Karpas-422 (cell line): ENCODE measurements around the gene FLT3LG. TPM values are rescaled to one million over a fixed set of nuclear protein-coding genes. Genes with fewer than 3 reads are reported as not detected.

Experiments
- DNase-seq: peaks from one replicate; pipeline ENCODE4 v3.0.0-alpha.2; 2015
- H2AFZ ChIP-seq: fragments of 200-600 bp; sonication (generic); 2 replicates; pipeline ENCODE4 v1.6.1; 2014; ENCODE audit warnings: antibody characterized with exemption, low read length, mixed read lengths
- H3K27ac ChIP-seq: fragments of 200-600 bp; sonication (generic); 2 replicates; pipeline ENCODE4 v1.5.1; 2014; ENCODE audit warnings: mild to moderate bottlenecking, low read length, moderate library complexity
- H3K27me3 ChIP-seq: fragments of 200-600 bp; sonication (generic); 2 replicates; pipeline ENCODE4 v1.6.1; 2014; ENCODE audit warnings: low read length, mixed read lengths
- H3K36me3 ChIP-seq: fragments of 200-600 bp; sonication (generic); 2 replicates; pipeline ENCODE4 v1.6.1; 2014; ENCODE audit warnings: low read length, mixed read lengths; ENCODE audit not compliant: insufficient read depth
- H3K4me1 ChIP-seq: fragments of 200-600 bp; sonication (generic); 2 replicates; pipeline ENCODE4 v1.6.1; 2014; ENCODE audit warnings: mild to moderate bottlenecking, low read length, mixed read lengths
- H3K4me2 ChIP-seq: fragments of 200-600 bp; sonication (generic); 2 replicates; pipeline ENCODE4 v1.6.1; 2014; ENCODE audit warnings: low read length, low read depth, mild to moderate bottlenecking; ENCODE audit not compliant: poor library complexity, severe bottlenecking
- H3K4me3 ChIP-seq: fragments of 200-600 bp; sonication (generic); 2 replicates; pipeline ENCODE4 v1.5.1; 2014; ENCODE audit warnings: mild to moderate bottlenecking, antibody characterized with exemption, low read length, mixed read lengths
- H3K79me2 ChIP-seq: fragments of 200-600 bp; sonication (generic); 2 replicates; pipeline ENCODE4 v1.6.1; 2014; ENCODE audit warnings: mild to moderate bottlenecking, low read length, mixed read lengths
- H3K9ac ChIP-seq: fragments of 200-600 bp; sonication (generic); 2 replicates; pipeline ENCODE4 v1.6.0; 2014; ENCODE audit warnings: low read length
- H3K9me2 ChIP-seq: fragments of 200-600 bp; sonication (generic), shearing (Covaris generic); replicated peaks from 2 replicates; pipeline ENCODE4 v1.6.0; 2014; ENCODE audit warnings: mild to moderate bottlenecking, low read length, moderate library complexity; ENCODE audit not compliant: insufficient read depth
- H3K9me3 ChIP-seq: fragments of 300-700, 200-600 bp; sonication (generic); 2 replicates; pipeline ENCODE4 v1.6.1; 2014; ENCODE audit warnings: low read length, mixed read lengths
- H4K20me1 ChIP-seq: fragments of 200-600 bp; sonication (generic); 2 replicates; pipeline ENCODE4 v1.6.1; 2014; ENCODE audit warnings: mild to moderate bottlenecking, antibody characterized with exemption, low read length, low read depth; ENCODE audit not compliant: insufficient read depth
- total RNA-seq: library from RNA; depleted of rRNA; stranded (reverse); fragments of >200 nt; shearing (Covaris generic); gene quantifications from 2 replicates; pipeline ENCODE4 v1.2.3, GENCODE V29; 2014; ENCODE audit warnings: low replicate concordance

FLT3LG gene
- total RNA-seq, 1 experiment from 2014 or later = 18.8 TPM

DNA sequence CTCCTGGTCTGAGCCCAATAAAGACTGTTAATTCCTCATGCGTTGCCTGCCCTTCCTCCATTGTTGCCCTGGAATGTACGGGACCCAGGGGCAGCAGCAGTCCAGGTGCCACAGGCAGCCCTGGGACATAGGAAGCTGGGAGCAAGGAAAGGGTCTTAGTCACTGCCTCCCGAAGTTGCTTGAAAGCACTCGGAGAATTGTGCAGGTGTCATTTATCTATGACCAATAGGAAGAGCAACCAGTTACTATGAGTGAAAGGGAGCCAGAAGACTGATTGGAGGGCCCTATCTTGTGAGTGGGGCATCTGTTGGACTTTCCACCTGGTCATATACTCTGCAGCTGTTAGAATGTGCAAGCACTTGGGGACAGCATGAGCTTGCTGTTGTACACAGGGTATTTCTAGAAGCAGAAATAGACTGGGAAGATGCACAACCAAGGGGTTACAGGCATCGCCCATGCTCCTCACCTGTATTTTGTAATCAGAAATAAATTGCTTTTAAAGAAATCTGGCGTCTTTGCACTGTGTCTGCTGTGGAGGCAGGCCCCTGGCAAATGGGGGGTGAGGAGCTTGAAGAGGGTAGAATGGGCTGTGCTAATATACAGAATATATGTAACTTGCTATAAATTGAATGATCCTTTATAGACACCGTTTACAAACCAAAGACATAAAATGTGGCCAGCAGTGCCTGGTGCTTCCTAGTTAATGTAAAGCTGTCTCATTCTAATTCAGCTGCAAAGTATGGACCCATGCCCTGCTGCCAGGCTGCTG is 18.0 kb downstream of the FLT3LG start:
- no peak overlapping the region for H2AFZ ChIP-seq
- no peak overlapping the region for H3K4me3 ChIP-seq
- peak overlapping the region; percentile 5; the same call in 1 of the 2 replicates for H3K27ac ChIP-seq
- H3K4me1 ChIP-seq = peaks cover 26% of the 10 kb centered on the region
- H3K9me2 ChIP-seq = no peaks in the 10 kb centered on the region
- no peaks in the 10 kb centered on the region for H3K27me3 ChIP-seq
- no peak overlapping the region for H3K4me2 ChIP-seq
- peaks cover 41% of the 10 kb centered on the region for H4K20me1 ChIP-seq
- peaks cover 51% of the 10 kb centered on the region for H3K36me3 ChIP-seq
- H3K9ac ChIP-seq = no peak overlapping the region
- H3K79me2 ChIP-seq = peaks cover 35% of the 10 kb centered on the region
- no peaks in the 10 kb centered on the region for H3K9me3 ChIP-seq
- DNase-seq = peak; percentile 72

DNA sequence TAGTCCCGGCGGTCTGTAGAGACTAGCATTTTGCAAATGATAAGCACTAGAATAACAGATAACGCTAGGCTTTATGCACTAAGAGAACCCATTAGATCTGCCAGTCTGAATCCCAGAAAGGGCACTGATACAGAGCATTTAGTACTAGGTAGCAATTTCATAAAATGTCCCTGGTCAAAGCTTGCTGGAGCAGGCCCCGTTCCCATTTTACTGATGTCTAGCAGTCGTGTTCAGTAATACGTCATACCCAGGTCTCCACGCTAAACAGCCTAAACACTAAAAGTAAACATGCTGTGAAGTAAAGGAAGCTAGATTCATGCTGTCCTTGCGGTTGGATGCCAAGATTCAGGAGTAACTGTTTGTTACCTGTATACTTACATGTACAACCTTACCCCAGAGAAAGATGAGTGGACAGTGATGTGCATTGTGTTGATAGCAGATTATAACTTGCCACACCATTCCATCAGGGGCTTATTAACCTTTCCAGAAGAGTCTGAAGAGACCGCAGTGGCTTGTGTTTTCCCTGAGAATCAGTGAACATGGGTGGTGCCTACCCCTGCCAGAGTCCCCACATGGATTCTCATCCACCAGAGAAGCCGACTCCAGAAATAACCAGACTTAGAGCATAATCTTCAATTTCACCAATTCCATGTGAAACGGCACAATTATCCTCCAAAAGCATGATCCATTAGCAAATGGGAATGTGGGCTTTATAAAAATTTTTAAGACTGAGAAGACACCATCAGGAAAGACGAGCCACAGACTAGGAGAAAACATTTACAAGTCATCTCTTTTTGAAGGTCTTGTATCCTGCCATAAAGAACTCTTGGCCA is 18.8 kb downstream of the FLT3LG start:
- H3K4me1 ChIP-seq = peaks cover 34% of the 10 kb centered on the region
- H4K20me1 ChIP-seq = peaks cover 44% of the 10 kb centered on the region
- no peak overlapping the region for H3K9ac ChIP-seq

DNA sequence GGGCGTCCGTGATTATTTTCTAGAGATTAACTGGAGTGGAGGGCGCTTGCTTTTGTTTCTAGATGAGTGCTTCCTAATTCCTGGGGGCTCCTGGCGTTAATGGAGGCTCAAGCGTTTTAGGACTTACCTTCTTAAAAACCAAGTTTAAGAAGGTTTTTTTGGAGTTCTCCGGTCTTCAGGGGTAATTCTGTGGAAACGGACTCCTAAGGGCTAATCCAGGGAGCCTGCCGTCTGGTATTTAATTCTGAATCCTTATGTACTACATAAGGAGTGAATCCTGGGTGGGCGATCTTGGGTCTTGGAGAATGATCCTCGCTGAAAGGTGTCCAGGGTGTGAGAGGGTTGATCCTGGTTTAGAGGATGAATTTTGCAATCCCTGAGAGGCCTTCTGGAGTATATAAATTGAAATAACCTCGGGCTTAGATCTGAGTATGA is 22.6 kb downstream of the FLT3LG start:
- Histone ChIP-seq H3K9me3 (no peaks in the 10 kb centered on the region), H2AFZ (no peak overlapping the region), H3K36me3 (peaks cover 37% of the 10 kb centered on the region), H3K9me2 (no peaks in the 10 kb centered on the region), H3K27ac (peak overlapping the region; percentile 86), H4K20me1 (peaks cover 34% of the 10 kb centered on the region), H3K27me3 (no peaks in the 10 kb centered on the region), H3K9ac (peak overlapping the region; percentile 98), H3K4me1 (peaks cover 51% of the 10 kb centered on the region), H3K4me3 (peak overlapping the region; percentile 95), H3K4me2 (peak overlapping the region; percentile 98), H3K79me2 (peaks cover 17% of the 10 kb centered on the region)
- DNase-seq = no peak

More for the DNA sequence above, 18.8 kb downstream of the FLT3LG start:
- Histone ChIP-seq H3K4me3 (no peak overlapping the region), H3K36me3 (peaks cover 55% of the 10 kb centered on the region), H3K27me3 (no peaks in the 10 kb centered on the region), H2AFZ (no peak overlapping the region), H3K9me3 (no peaks in the 10 kb centered on the region), H3K9me2 (no peaks in the 10 kb centered on the region), H3K79me2 (peaks cover 36% of the 10 kb centered on the region), H3K27ac (peak overlapping the region; percentile 5; the same call in 1 of the 2 replicates), H3K4me2 (no peak overlapping the region)
- peak; percentile 80 for DNase-seq

DNA sequence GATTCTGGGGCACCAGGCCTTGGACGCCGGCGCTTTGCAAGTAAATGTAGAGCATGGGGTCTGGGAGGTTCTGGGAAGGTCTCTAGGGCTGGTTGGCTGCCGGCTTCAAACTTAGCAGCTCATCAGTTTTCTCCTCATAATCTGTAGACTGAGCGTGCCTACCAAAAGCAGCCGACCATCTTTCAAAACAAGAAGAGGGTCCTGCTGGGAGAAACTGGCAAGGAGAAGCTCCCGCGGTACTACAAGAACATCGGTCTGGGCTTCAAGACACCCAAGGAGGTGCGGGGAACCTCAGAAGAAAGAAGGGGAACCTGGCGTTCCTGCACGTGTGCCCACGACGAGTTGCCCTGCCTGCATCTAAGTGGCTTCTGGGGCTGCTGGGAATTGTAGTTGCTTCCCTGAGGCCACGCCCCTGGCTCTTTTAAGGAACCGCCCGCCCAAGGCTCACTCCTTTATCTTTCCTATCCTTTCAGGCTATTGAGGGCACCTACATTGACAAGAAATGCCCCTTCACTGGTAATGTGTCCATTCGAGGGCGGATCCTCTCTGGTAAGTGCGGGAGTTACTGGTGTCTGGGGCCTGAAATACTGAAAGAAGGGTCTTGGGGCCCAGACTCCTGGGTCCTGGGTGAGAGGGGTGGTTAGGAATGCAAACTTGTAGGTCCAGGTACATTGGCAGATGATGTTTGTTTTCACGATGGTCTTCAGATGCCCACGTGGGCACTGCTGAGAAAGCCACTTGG is 23.2 kb downstream of the FLT3LG start:
- Histone ChIP-seq H3K27me3 (no peaks in the 10 kb centered on the region), H3K9me3 (no peaks in the 10 kb centered on the region), H4K20me1 (peaks cover 34% of the 10 kb centered on the region), H3K36me3 (peaks cover 35% of the 10 kb centered on the region), H3K4me3 (peak overlapping the region; percentile 95), H3K27ac (peak overlapping the region; percentile 86), H3K4me1 (peaks cover 51% of the 10 kb centered on the region), H3K9ac (peak overlapping the region; percentile 98), H3K4me2 (peak overlapping the region; percentile 98), H3K9me2 (no peaks in the 10 kb centered on the region), H2AFZ (no peak overlapping the region), H3K79me2 (peaks cover 17% of the 10 kb centered on the region)
- DNase-seq = peak; percentile 94

DNA sequence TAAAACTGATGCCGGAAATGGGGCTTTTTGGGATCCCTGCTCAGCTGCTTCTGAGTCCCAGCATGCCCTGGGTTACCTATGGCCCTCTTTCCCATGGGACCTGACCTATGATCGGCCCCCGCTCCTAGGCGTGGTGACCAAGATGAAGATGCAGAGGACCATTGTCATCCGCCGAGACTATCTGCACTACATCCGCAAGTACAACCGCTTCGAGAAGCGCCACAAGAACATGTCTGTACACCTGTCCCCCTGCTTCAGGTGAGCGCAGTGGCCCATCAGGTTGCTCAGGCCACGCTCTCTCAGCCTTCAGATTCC is 23.7 kb downstream of the FLT3LG start:
- Histone ChIP-seq H4K20me1 (peaks cover 29% of the 10 kb centered on the region), H3K36me3 (peaks cover 30% of the 10 kb centered on the region), H3K79me2 (peaks cover 17% of the 10 kb centered on the region), H3K4me2 (peak overlapping the region; percentile 98), H3K27ac (no peak overlapping the region), H3K9me3 (no peaks in the 10 kb centered on the region), H3K9me2 (no peaks in the 10 kb centered on the region), H3K27me3 (no peaks in the 10 kb centered on the region), H3K4me3 (peak overlapping the region; percentile 95), H3K4me1 (peaks cover 51% of the 10 kb centered on the region), H2AFZ (no peak overlapping the region), H3K9ac (peak overlapping the region; percentile 98)
- no peak for DNase-seq

DNA sequence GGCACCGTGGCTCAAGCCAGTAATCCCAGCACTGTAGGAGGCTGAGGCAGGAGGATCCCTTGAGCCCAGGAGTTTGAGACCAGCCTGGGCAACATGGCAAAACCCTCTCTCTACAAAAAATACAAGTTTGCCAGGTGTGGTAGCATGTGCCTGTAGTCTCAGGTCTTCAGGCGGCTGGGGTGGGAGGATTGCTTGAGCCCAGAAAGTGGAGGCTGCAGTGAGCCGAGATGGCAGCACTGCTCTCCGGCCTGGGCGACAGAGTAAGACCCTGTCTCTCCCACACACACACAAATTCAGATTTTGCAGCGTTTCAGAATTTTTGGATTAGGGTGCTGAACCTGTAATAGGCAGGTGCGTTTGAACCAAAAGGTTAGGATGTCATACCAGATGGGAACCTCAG is 24.5 kb downstream of the FLT3LG start:
- H3K9ac ChIP-seq = peak overlapping the region; percentile 98; the same call in 1 of the 2 replicates
- peaks cover 55% of the 10 kb centered on the region for H3K4me1 ChIP-seq
- peak overlapping the region; percentile 98 for H3K4me2 ChIP-seq

DNA sequence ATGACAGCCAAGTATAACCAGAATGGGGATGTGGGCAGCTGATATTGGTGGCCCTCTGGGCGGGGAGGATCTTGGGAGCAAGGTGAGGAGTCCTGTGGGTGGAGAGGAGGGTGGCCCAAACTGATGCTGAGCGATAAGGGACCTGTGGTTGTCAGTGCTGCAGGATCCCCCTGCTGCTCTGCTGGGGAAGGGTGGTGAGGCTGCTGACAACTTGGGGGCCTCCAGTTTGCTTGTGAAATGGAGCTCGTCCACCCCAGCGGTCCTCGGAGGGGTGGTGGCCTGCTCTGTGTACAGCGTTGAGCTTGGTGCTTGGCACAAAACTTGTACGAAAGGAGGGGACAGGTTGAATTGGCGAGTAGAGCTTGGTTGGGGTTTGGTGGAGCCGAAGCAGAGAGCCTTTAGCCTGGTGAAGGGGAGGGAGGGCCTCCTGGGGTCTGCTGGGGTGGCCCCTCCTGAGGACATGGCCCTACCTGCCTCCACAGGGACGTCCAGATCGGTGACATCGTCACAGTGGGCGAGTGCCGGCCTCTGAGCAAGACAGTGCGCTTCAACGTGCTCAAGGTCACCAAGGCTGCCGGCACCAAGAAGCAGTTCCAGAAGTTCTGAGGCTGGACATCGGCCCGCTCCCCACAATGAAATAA is 25.1 kb downstream of the FLT3LG start:
- H3K27ac ChIP-seq = no peak overlapping the region
- H3K4me1 ChIP-seq = peaks cover 54% of the 10 kb centered on the region
- H3K9me2 ChIP-seq = no peaks in the 10 kb centered on the region
- H4K20me1 ChIP-seq = peaks cover 29% of the 10 kb centered on the region
- no peaks in the 10 kb centered on the region for H3K9me3 ChIP-seq
- DNase-seq = peak; percentile 44
- peak overlapping the region; percentile 98 for H3K4me2 ChIP-seq
- H3K79me2 ChIP-seq = peaks cover 17% of the 10 kb centered on the region
- H3K9ac ChIP-seq = peak overlapping the region; percentile 15; the same call in 1 of the 2 replicates
- peak overlapping the region; percentile 1; the same call in 1 of the 2 replicates for H3K4me3 ChIP-seq
- peaks cover 28% of the 10 kb centered on the region for H3K36me3 ChIP-seq
- H2AFZ ChIP-seq = no peak overlapping the region
- no peaks in the 10 kb centered on the region for H3K27me3 ChIP-seq

More for the DNA sequence above, 24.5 kb downstream of the FLT3LG start:
- Histone ChIP-seq H3K79me2 (peaks cover 17% of the 10 kb centered on the region), H3K9me2 (no peaks in the 10 kb centered on the region), H3K36me3 (peaks cover 28% of the 10 kb centered on the region), H4K20me1 (peaks cover 29% of the 10 kb centered on the region), H3K27ac (no peak overlapping the region), H2AFZ (no peak overlapping the region), H3K27me3 (no peaks in the 10 kb centered on the region), H3K4me3 (peak overlapping the region; percentile 95; the same call in 1 of the 2 replicates), H3K9me3 (no peaks in the 10 kb centered on the region)
- DNase-seq = no peak
